Hepatocyte (in vitro differentiated cells): ENCODE data around the gene UBL4A. TPM values are rescaled to one million over a fixed set of nuclear protein-coding genes. Genes with fewer than 3 reads are reported as not detected.

Experiments used
- DNase-seq: peaks from one replicate; pipeline ENCODE4 v3.0.0-alpha.2; 2016; ENCODE audit warnings: low spot score
- H2AFZ ChIP-seq: fragments of 200-600 bp; sonication (generic); 2 replicates; pipeline ENCODE4 v1.6.0; 2016; ENCODE audit warnings: antibody characterized with exemption, mild to moderate bottlenecking
- H3K27ac ChIP-seq: fragments of 200-600 bp; sonication (generic); 2 replicates; pipeline ENCODE4 v1.5.1; 2016; ENCODE audit warnings: mild to moderate bottlenecking
- H3K27me3 ChIP-seq: fragments of 200-600 bp; sonication (generic); 2 replicates; pipeline ENCODE4 v1.6.1; 2016
- H3K36me3 ChIP-seq: fragments of 200-600 bp; sonication (generic); replicated peaks from 2 replicates; pipeline ENCODE4 v1.5.1; 2016; ENCODE audit warnings: low read depth; ENCODE audit not compliant: insufficient read depth
- H3K4me1 ChIP-seq: fragments of 200-600 bp; sonication (generic); 2 replicates; pipeline ENCODE4 v1.5.1; 2016; ENCODE audit warnings: mild to moderate bottlenecking, moderate library complexity; ENCODE audit not compliant: insufficient read depth
- H3K4me2 ChIP-seq: fragments of 200-600 bp; sonication (generic); 2 replicates; pipeline ENCODE4 v1.6.0; 2016
- H3K4me3 ChIP-seq: fragments of 200-600 bp; sonication (generic); 2 replicates; pipeline ENCODE4 v1.5.1; 2016; ENCODE audit warnings: mild to moderate bottlenecking
- H3K79me2 ChIP-seq: fragments of 200-600 bp; sonication (generic); 2 replicates; pipeline ENCODE4 v1.6.0; 2017; ENCODE audit warnings: mild to moderate bottlenecking
- H3K9me2 ChIP-seq: fragments of 200-600 bp; sonication (generic); replicated peaks from 2 replicates; pipeline ENCODE4 v1.6.0; 2017; ENCODE audit warnings: mild to moderate bottlenecking; ENCODE audit not compliant: insufficient read depth
- H3K9me3 ChIP-seq: fragments of 200-600 bp; sonication (generic); 2 replicates; pipeline ENCODE4 v1.5.1; 2016; ENCODE audit warnings: low read depth, mild to moderate bottlenecking
- H4K20me1 ChIP-seq: fragments of 200-600 bp; sonication (generic); 2 replicates; pipeline ENCODE4 v1.6.0; 2016; ENCODE audit warnings: mild to moderate bottlenecking; ENCODE audit not compliant: insufficient read depth, poor library complexity, severe bottlenecking
- CTCF ChIP-seq: fragments of 200-600 bp; sonication (generic); IDR thresholded peaks from 2 replicates; pipeline ENCODE4 v1.5.1; 2016; ENCODE audit warnings: antibody characterized with exemption, mild to moderate bottlenecking; ENCODE audit not compliant: poor library complexity
- EZH2 ChIP-seq: fragments of 200-600 bp; sonication (generic); IDR thresholded peaks from 2 replicates; pipeline ENCODE4 v1.6.1; 2016; ENCODE audit warnings: antibody characterized with exemption, mild to moderate bottlenecking, borderline replicate concordance
- EZH2phosphoT487 ChIP-seq: fragments of 200-600 bp; sonication (generic); IDR thresholded peaks from one replicate; pipeline ENCODE4 v1.6.1; 2018; ENCODE audit warnings: antibody characterized with exemption, mild to moderate bottlenecking, low read depth, moderate library complexity; ENCODE audit not compliant: unreplicated experiment, severe bottlenecking
- WGBS: methylation state at CpG from one replicate; pipeline ENCODE4 v1.1.6; 2016; ENCODE audit warnings: low lambda C conversion rate; ENCODE audit errors: missing lambda C conversion rate; 5-methylcytosine and 5-hydroxymethylcytosine counted together
- polyA plus RNA-seq: library from polyadenylated mRNA; unstranded; fragments of >200 nt; fragmentation: Nextera tagmentation; extraction: Ambion mirVana; gene quantifications from 2 replicates; pipeline ENCODE4 v1.2.1, GENCODE V29; 2016
- total RNA-seq: library from RNA; depleted of rRNA; stranded (reverse); fragments of >200 nt; gene quantifications from 2 replicates; pipeline ENCODE4 v1.2.3, GENCODE V29; 2014

Gene UBL4A
- total and polyA plus RNA-seq, 2 experiments from 2014 or later: 25.0 to 34.0 TPM

GRCh38 chrX:154511761-154512160 lies 25.3 kb upstream of the UBL4A start:
- Histone ChIP-seq H3K9me3 (no peaks in the 10 kb centered on the region), H3K27ac (no peak overlapping the region), H4K20me1 (no peaks in the 10 kb centered on the region), H3K36me3 (no peaks in the 10 kb centered on the region), H3K4me2 (no peak overlapping the region), H3K9me2 (no peaks in the 10 kb centered on the region), H2AFZ (no peak overlapping the region), H3K27me3 (no peaks in the 10 kb centered on the region), H3K4me3 (no peak overlapping the region), H3K79me2 (peaks cover 6% of the 10 kb centered on the region), H3K4me1 (no peaks in the 10 kb centered on the region)
- TF ChIP-seq EZH2phosphoT487 (no peak), EZH2 (no peak), CTCF (no peak)
- no peak for DNase-seq
- WGBS: 89% methylated on average over 12 of the region's 12 CpGs

DNA sequence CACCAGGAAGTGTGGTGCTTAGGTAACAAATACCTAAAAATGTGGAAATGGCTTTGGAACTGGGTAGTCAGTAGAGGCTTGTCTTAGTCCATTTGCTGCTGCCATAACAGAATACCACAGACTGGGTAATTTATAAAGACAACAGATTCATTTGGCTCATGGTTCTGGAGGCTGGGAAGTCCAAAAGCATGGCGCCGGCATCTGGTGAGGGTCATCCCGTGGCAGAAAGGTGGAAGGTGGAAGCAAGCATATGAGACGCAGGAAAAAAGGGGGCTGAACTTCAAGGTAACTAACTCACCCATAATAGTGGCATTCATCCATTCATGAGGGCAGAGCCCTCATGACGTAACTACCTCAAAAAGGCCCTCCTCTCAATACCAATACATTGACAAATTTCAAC lies 23.0 kb upstream of the UBL4A start:
- Histone ChIP-seq H3K4me3 (no peak overlapping the region), H3K9me3 (no peaks in the 10 kb centered on the region), H3K9me2 (no peaks in the 10 kb centered on the region), H3K36me3 (no peaks in the 10 kb centered on the region), H3K4me2 (no peak overlapping the region), H3K79me2 (peaks cover 4% of the 10 kb centered on the region), H3K27ac (no peak overlapping the region), H3K4me1 (no peaks in the 10 kb centered on the region), H2AFZ (no peak overlapping the region), H4K20me1 (no peaks in the 10 kb centered on the region), H3K27me3 (no peaks in the 10 kb centered on the region)
- no peak for TF ChIP-seq CTCF
- TF ChIP-seq EZH2: no peak
- no peak for TF ChIP-seq EZH2phosphoT487
- 83% methylated on average over 5 of the region's 5 CpGs for WGBS
- DNase-seq: no peak

- Histone ChIP-seq H3K9me3 (no peaks in the 10 kb centered on the region), H3K36me3 (no peaks in the 10 kb centered on the region), H3K4me2 (no peak overlapping the region), H3K27ac (no peak overlapping the region), H3K4me1 (no peaks in the 10 kb centered on the region), H4K20me1 (no peaks in the 10 kb centered on the region), H3K27me3 (no peaks in the 10 kb centered on the region), H3K79me2 (no peaks in the 10 kb centered on the region), H3K4me3 (no peak overlapping the region), H3K9me2 (no peaks in the 10 kb centered on the region), H2AFZ (no peak overlapping the region)
- no peak for DNase-seq
- TF ChIP-seq CTCF (no peak), EZH2phosphoT487 (no peak), EZH2 (no peak)
- WGBS: 95% methylated on average over 13 of the region's 13 CpGs
Observed at GRCh38 chrX:154508384-154508745, 21.9 kb upstream of the UBL4A start.

GRCh38 chrX:154507673-154508383 lies 21.4 kb upstream of the UBL4A start:
- no peaks in the 10 kb centered on the region for H3K9me2 ChIP-seq
- H2AFZ ChIP-seq: no peak overlapping the region
- no peak for DNase-seq
- H3K27me3 ChIP-seq: no peaks in the 10 kb centered on the region
- WGBS: 79% methylated on average over 13 of the region's 24 CpGs
- H3K79me2 ChIP-seq: no peaks in the 10 kb centered on the region
- no peaks in the 10 kb centered on the region for H3K36me3 ChIP-seq
- H3K4me1 ChIP-seq: no peaks in the 10 kb centered on the region
- H3K4me2 ChIP-seq: no peak overlapping the region
- no peaks in the 10 kb centered on the region for H3K9me3 ChIP-seq
- H4K20me1 ChIP-seq: no peaks in the 10 kb centered on the region
- H3K27ac ChIP-seq: no peak overlapping the region
- TF ChIP-seq EZH2 (no peak), EZH2phosphoT487 (no peak), CTCF (no peak)
- no peak overlapping the region for H3K4me3 ChIP-seq
